ENCODE measurements around the gene RIPOR2. TPM values are rescaled to one million over a fixed set of nuclear protein-coding genes. Genes with fewer than 3 reads are reported as not detected.

The RIPOR2 gene
- total RNA-seq, 1 donor from 2014 or later, result 19.4 TPM

DNA sequence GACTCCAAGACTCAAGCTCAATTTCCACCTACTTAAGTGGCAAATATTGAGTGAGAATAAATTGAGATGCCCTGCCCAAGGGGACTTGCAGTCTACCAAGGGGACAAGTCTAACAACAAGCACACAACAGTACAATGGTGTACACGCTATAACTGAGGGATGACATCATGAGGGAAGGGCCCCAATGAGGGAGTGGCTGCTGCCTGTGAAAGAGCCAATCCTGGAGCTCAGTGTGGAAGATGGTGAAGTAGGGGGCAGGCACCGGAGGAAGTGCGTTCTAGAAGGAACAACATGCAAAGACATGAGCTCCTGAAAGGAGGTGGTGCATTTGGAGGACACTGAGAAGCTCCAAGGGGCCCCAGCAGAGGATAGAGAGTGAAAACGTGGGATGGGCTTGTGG lies 90.2 kb downstream of the RIPOR2 start:
- Histone ChIP-seq H3K27me3 (no peaks in the 10 kb centered on the region), H3K36me3 (peaks cover 0 to 47% of the 10 kb centered on the region in 2 donors), H3K4me3 (no peak overlapping the region), H3K4me1 (no peaks in the 10 kb centered on the region), H3K27ac (no peak overlapping the region), H3K9me3 (no peaks in the 10 kb centered on the region)
- DNase-seq (ENCODE audit: extremely low spot score in 2 of 2), result peak in 1 of 2 donors; percentile 64
- no peak for TF ChIP-seq POLR2AphosphoS5 (IDR thresholded peaks at IDR 0.05; ENCODE audit: insufficient read depth in 1 of 2, low read depth in 1 of 2)
- no peak for TF ChIP-seq POLR2A (IDR thresholded peaks at IDR 0.05)
- TF ChIP-seq, protein P1, sequence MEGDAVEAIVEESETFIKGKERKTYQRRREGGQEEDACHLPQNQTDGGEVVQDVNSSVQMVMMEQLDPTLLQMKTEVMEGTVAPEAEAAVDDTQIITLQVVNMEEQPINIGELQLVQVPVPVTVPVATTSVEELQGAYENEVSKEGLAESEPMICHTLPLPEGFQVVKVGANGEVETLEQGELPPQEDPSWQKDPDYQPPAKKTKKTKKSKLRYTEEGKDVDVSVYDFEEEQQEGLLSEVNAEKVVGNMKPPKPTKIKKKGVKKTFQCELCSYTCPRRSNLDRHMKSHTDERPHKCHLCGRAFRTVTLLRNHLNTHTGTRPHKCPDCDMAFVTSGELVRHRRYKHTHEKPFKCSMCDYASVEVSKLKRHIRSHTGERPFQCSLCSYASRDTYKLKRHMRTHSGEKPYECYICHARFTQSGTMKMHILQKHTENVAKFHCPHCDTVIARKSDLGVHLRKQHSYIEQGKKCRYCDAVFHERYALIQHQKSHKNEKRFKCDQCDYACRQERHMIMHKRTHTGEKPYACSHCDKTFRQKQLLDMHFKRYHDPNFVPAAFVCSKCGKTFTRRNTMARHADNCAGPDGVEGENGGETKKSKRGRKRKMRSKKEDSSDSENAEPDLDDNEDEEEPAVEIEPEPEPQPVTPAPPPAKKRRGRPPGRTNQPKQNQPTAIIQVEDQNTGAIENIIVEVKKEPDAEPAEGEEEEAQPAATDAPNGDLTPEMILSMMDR (IDR thresholded peaks at IDR 0.05), result no peak
- intact Hi-C loops (cut with DNase I), result no loop called here

DNA sequence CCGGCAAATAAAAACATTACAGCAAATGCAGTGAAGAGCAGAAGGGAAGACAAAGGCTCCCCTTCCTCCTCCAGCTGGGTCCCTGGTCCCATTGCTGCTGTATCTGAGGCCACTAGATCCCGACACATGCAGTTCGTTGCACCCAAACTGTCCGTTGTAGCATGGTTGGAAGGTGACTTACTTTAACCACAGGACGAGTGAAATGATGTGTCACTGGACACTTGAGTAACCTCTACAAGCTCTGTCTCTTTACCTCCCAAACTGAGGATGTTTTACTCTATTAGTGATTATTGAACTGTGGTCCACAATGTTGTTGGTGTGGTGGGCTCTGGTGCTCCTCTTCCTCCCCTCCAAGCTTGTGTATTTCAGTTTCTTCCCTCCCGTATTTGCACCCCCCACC lies 90.9 kb downstream of the RIPOR2 start:
- Histone ChIP-seq H3K36me3 (peaks cover 0 to 40% of the 10 kb centered on the region in 2 donors), H3K4me1 (no peaks in the 10 kb centered on the region), H3K27me3 (no peaks in the 10 kb centered on the region), H3K4me3 (no peak overlapping the region), H3K27ac (no peak overlapping the region), H3K9me3 (no peaks in the 10 kb centered on the region)
- DNase-seq (ENCODE audit: extremely low spot score in 2 of 2), result peak in 1 of 2 donors; percentile 18
- TF ChIP-seq POLR2AphosphoS5 (IDR thresholded peaks at IDR 0.05; ENCODE audit: insufficient read depth in 1 of 2, low read depth in 1 of 2) (no peak), POLR2A (IDR thresholded peaks at IDR 0.05) (no peak)
- TF ChIP-seq, protein P1 (IDR thresholded peaks at IDR 0.05), result no peak
- intact Hi-C loops (cut with DNase I), result no loop called here

DNA sequence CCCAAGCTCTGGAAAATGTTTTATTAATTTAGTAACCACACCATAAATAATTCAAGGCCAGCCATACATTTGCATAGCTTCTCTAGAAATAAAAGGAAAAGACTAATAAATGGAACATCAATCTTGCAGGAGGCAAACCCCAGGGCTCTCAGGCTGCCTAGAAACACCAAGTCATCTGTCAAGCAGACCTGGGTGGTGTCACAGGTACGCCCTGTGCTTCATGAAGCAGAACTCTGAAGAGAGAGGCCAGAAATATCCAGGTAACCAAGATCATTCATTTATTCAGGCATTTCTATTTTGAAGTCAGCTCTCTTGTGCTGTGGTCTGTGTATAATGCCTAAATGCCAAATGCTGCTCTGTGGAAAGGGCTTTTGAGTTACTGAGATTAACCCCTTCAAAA lies 91.7 kb downstream of the RIPOR2 start:
- Histone ChIP-seq H3K27ac (no peak overlapping the region), H3K27me3 (no peaks in the 10 kb centered on the region), H3K36me3 (peaks cover 0 to 36% of the 10 kb centered on the region in 2 donors), H3K4me3 (no peak overlapping the region), H3K4me1 (no peaks in the 10 kb centered on the region), H3K9me3 (no peaks in the 10 kb centered on the region)
- TF ChIP-seq, protein P1 (IDR thresholded peaks at IDR 0.05), result no peak
- TF ChIP-seq POLR2A (IDR thresholded peaks at IDR 0.05) (no peak), POLR2AphosphoS5 (IDR thresholded peaks at IDR 0.05; ENCODE audit: insufficient read depth in 1 of 2, low read depth in 1 of 2) (no peak)
- intact Hi-C loops (cut with DNase I), result no loop called here
- no peak for DNase-seq (ENCODE audit: extremely low spot score in 2 of 2)

DNA sequence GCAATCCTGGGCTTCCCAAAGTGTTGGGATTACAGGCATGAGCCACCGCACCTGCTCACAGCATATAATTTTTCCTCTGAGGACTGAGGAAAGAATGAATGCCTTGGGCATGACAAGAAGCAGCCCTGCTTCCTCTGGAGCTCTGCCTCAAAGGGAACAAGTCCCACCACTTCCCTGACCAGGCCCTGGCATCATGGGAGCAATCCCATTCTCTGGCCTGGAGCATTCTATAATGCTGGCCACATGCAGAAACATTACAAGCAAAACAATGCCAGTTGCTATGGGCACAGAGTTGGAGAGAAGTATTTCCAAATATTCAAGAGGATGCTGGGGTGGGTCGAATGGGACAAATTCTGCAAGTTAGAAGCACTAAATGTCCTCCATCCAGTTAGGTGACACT lies 95.6 kb downstream of the RIPOR2 start:
- Histone ChIP-seq H3K27me3 (no peaks in the 10 kb centered on the region), H3K27ac (no peak overlapping the region), H3K4me3 (no peak overlapping the region), H3K36me3 (peaks cover 0 to 9% of the 10 kb centered on the region in 2 donors), H3K4me1 (peaks cover 20% of the 10 kb centered on the region), H3K9me3 (no peaks in the 10 kb centered on the region)
- DNase-seq (ENCODE audit: extremely low spot score in 2 of 2), result no peak
- TF ChIP-seq POLR2AphosphoS5 (IDR thresholded peaks at IDR 0.05; ENCODE audit: insufficient read depth in 1 of 2, low read depth in 1 of 2) (no peak), POLR2A (IDR thresholded peaks at IDR 0.05) (no peak)
- TF ChIP-seq, protein P1 (IDR thresholded peaks at IDR 0.05), result no peak
- intact Hi-C loops (cut with DNase I), result no loop called here

DNA sequence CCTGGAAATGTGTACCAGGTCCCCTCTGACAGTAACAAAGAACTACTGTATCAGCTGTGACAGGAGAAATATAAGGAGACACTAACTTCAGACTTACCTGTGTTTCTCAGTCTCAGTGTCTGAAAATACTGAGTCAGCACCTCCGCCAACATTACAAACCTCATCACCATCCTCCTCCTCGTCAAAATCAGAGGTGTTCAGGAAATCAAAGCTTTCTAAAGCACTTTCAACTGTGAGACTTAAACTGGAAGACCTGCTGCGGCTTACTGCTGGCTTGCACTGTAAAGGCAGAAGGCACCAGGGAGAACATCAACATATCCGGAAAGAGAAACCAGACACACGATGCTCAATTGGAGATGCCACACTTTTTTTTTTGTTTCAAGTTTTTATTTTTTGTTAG lies 96.8 kb downstream of the RIPOR2 start:
- H3K4me1 ChIP-seq, result peaks cover 20% of the 10 kb centered on the region
- TF ChIP-seq, protein P1 (IDR thresholded peaks at IDR 0.05), result no peak
- TF ChIP-seq POLR2A (IDR thresholded peaks at IDR 0.05), result no peak
- no peak for TF ChIP-seq POLR2AphosphoS5 (IDR thresholded peaks at IDR 0.05; ENCODE audit: insufficient read depth in 1 of 2, low read depth in 1 of 2)
- H3K36me3 ChIP-seq, result peaks cover 0 to 9% of the 10 kb centered on the region in 2 donors
- H3K9me3 ChIP-seq, result no peaks in the 10 kb centered on the region
- no peak for DNase-seq (ENCODE audit: extremely low spot score in 2 of 2)
- intact Hi-C loops (cut with DNase I), result no loop called here
- no peak overlapping the region for H3K27ac ChIP-seq
- no peaks in the 10 kb centered on the region for H3K27me3 ChIP-seq
- H3K4me3 ChIP-seq, result no peak overlapping the region
